ENCODE measurements around the gene ABCA6.

DNA sequence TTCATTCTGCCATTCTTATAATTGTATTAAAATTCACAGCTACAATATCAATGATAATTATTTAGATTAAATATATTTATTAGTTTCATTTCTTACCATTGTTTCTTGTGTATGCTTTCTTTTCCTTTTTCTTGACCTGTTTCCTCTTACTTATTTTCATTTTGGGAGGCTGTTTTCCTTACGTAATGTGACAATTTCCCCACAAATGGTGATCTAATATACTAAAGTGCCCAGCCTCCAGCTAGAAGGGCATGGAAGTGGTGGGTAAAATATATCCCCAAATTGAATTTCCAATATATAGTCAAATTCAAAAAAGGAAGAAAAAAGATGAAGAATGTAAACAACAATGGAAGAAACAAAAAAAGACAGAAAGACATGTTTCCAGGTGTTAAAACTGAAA, 1.5 kb upstream of the ABCA6 start:
- TF ChIP-seq, protein P1, sequence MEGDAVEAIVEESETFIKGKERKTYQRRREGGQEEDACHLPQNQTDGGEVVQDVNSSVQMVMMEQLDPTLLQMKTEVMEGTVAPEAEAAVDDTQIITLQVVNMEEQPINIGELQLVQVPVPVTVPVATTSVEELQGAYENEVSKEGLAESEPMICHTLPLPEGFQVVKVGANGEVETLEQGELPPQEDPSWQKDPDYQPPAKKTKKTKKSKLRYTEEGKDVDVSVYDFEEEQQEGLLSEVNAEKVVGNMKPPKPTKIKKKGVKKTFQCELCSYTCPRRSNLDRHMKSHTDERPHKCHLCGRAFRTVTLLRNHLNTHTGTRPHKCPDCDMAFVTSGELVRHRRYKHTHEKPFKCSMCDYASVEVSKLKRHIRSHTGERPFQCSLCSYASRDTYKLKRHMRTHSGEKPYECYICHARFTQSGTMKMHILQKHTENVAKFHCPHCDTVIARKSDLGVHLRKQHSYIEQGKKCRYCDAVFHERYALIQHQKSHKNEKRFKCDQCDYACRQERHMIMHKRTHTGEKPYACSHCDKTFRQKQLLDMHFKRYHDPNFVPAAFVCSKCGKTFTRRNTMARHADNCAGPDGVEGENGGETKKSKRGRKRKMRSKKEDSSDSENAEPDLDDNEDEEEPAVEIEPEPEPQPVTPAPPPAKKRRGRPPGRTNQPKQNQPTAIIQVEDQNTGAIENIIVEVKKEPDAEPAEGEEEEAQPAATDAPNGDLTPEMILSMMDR (conservative IDR thresholded peaks at IDR 0.05; ENCODE audit: low read depth, low read length) = no peak
- TF ChIP-seq EZH2 (IDR thresholded peaks at IDR 0.05; ENCODE audit: low read length, unreplicated experiment) = no peak

All from PC-3 (cell line).